SU-DHL-6 (cell line): ENCODE data around the gene AKT3.

ENCODE experiments used
- H2AFZ ChIP-seq: fragments of 200-600 bp; sonication (generic); 2 replicates; pipeline ENCODE4 v1.6.1; 2014; ENCODE audit warnings: low read depth, mild to moderate bottlenecking, moderate library complexity, mixed read lengths, antibody characterized with exemption, low read length; ENCODE audit not compliant: severe bottlenecking
- H3F3A ChIP-seq: fragments of 200-600 bp; shearing (Covaris generic); 2 replicates; pipeline ENCODE4 v1.6.0; 2016; ENCODE audit warnings: antibody characterized with exemption, mild to moderate bottlenecking; ENCODE audit not compliant: insufficient read depth
- H3K27ac ChIP-seq: fragments of 200-600 bp; sonication (generic); 2 replicates; pipeline ENCODE4 v1.5.1; 2016; ENCODE audit warnings: low read depth, mild to moderate bottlenecking, low read length, moderate library complexity, mixed read lengths
- H3K27me3 ChIP-seq: fragments of 200-600 bp; sonication (generic), shearing (Covaris generic); 2 replicates; pipeline ENCODE4 v1.6.0; 2014; ENCODE audit warnings: mild to moderate bottlenecking, low read length
- H3K36me3 ChIP-seq: fragments of 200-600 bp; sonication (generic); 2 replicates; pipeline ENCODE4 v1.6.1; 2014; ENCODE audit warnings: mild to moderate bottlenecking, low read length, mixed read lengths
- H3K4me2 ChIP-seq: fragments of 300-600, 200-600 bp; shearing (Covaris generic), sonication (generic); 2 replicates; pipeline ENCODE4 v1.6.0; 2014; ENCODE audit warnings: low read length, low read depth, mild to moderate bottlenecking; ENCODE audit not compliant: poor library complexity, severe bottlenecking
- H3K4me3 ChIP-seq: fragments of 200-600 bp; sonication (generic); 2 replicates; pipeline ENCODE4 v1.5.1; 2014; ENCODE audit warnings: antibody characterized with exemption, low read length, mild to moderate bottlenecking, mixed read lengths; ENCODE audit not compliant: insufficient read depth, poor library complexity, severe bottlenecking
- H3K79me2 ChIP-seq: fragments of 200-600 bp; sonication (generic); 2 replicates; pipeline ENCODE4 v1.6.1; 2014; ENCODE audit warnings: mild to moderate bottlenecking, low read length, moderate library complexity; ENCODE audit not compliant: insufficient read depth
- H3K9ac ChIP-seq: fragments of 200-600 bp; sonication (generic); 2 replicates; pipeline ENCODE4 v1.7.0; 2014; ENCODE audit warnings: mild to moderate bottlenecking, low read length
- H3K9me2 ChIP-seq: fragments of 200-600 bp; sonication (generic); replicated peaks from 2 replicates; pipeline ENCODE4 v1.6.1; 2014; ENCODE audit warnings: low read length; ENCODE audit not compliant: insufficient read depth
- H3K9me3 ChIP-seq: fragments of 200-600 bp; sonication (generic); 2 replicates; pipeline ENCODE4 v1.6.1; 2014; ENCODE audit warnings: low read length, mixed read lengths; ENCODE audit not compliant: insufficient read depth
- H4K20me1 ChIP-seq: fragments of 200-600 bp; sonication (generic); 2 replicates; pipeline ENCODE4 v1.6.1; 2014; ENCODE audit warnings: low read depth, mild to moderate bottlenecking, antibody characterized with exemption, low read length, moderate library complexity, mixed read lengths
- CTCF ChIP-seq: fragments of 200-600 bp; sonication (generic); IDR thresholded peaks from one replicate; pipeline ENCODE4 v1.5.1; 2017; ENCODE audit warnings: antibody characterized with exemption, mild to moderate bottlenecking, low read length, moderate library complexity; ENCODE audit not compliant: insufficient read depth, poor library complexity, severe bottlenecking
- EZH2phosphoT487 ChIP-seq: fragments of 200-600 bp; sonication (generic), shearing (Covaris generic); conservative IDR thresholded peaks from 2 replicates; pipeline ENCODE4 v1.6.1; 2018; ENCODE audit warnings: mild to moderate bottlenecking, antibody characterized with exemption, low read length, moderate library complexity, mixed read lengths

Gene AKT3

GRCh38 chr1:243475966-243476365 lies 374.1 kb downstream of the AKT3 start:
- Histone ChIP-seq H3K27ac (no peak overlapping the region), H3K36me3 (no peaks in the 10 kb centered on the region), H3K4me3 (no peak overlapping the region), H3F3A (no peaks in the 10 kb centered on the region), H2AFZ (no peak overlapping the region), H3K4me2 (no peak overlapping the region), H3K79me2 (no peaks in the 10 kb centered on the region), H3K9me2 (no peaks in the 10 kb centered on the region), H3K27me3 (no peaks in the 10 kb centered on the region), H3K9me3 (no peaks in the 10 kb centered on the region), H3K9ac (no peak overlapping the region), H4K20me1 (no peaks in the 10 kb centered on the region)
- no peak for TF ChIP-seq EZH2phosphoT487
- TF ChIP-seq CTCF: no peak

- Histone ChIP-seq H3K9me3 (no peaks in the 10 kb centered on the region), H3K27ac (no peak overlapping the region), H4K20me1 (no peaks in the 10 kb centered on the region), H2AFZ (no peak overlapping the region), H3K79me2 (no peaks in the 10 kb centered on the region), H3K4me3 (no peak overlapping the region), H3K36me3 (no peaks in the 10 kb centered on the region), H3K4me2 (no peak overlapping the region), H3F3A (no peaks in the 10 kb centered on the region), H3K9ac (no peak overlapping the region), H3K27me3 (no peaks in the 10 kb centered on the region), H3K9me2 (no peaks in the 10 kb centered on the region)
- TF ChIP-seq EZH2phosphoT487: no peak
- no peak for TF ChIP-seq CTCF
Measured at GRCh38 chr1:243474906-243475305, 375.1 kb downstream of the AKT3 start.

DNA sequence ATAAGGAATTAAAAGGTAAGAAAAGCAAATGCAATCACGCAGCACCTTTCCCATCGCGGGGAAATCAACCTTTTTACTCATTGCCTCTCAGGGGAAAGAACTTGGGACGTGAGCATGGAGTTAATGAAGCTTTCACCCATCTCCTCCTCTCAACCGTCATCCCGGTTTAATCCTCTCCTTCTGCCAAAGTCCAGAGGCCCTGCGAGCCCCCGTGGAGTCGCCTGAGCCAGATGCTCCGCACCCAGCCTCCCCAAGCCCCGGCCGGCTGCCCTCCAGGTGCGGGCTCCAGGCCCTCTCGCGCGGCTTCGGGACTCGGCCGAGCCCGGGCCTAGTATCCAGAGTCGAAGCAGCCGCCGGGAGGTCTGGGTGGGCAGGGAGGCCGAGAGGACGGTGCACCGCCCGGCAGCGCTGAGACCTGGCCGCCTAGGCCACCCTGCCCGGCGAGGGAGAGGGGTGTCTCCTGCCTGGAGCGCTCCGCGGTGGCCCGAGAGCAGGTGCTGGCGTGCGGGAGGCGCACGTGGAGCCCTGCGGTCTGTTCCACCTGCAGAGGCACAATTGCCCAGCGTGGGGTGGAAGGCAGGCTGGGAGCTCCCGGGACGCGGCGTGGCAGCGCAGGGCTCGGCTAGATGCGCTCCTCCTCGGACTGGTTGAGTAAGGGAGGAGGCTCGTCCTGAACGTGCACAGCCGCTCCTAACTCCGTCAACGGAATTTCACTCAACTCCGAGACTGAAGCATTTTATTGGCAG lies 375.7 kb downstream of the AKT3 start:
- no peak overlapping the region for H3K4me3 ChIP-seq
- no peaks in the 10 kb centered on the region for H3F3A ChIP-seq
- no peak overlapping the region for H3K27ac ChIP-seq
- H4K20me1 ChIP-seq: no peaks in the 10 kb centered on the region
- TF ChIP-seq CTCF (no peak), EZH2phosphoT487 (no peak)
- H3K36me3 ChIP-seq: no peaks in the 10 kb centered on the region
- H3K9me3 ChIP-seq: no peaks in the 10 kb centered on the region
- no peaks in the 10 kb centered on the region for H3K79me2 ChIP-seq
- H3K9me2 ChIP-seq: no peaks in the 10 kb centered on the region
- no peak overlapping the region for H3K9ac ChIP-seq
- H3K4me2 ChIP-seq: no peak overlapping the region
- no peak overlapping the region for H2AFZ ChIP-seq
- no peaks in the 10 kb centered on the region for H3K27me3 ChIP-seq
